Endometrial microvascular endothelial cells (primary cell): ENCODE data around the gene MSL2. TPM values are rescaled to one million over a fixed set of nuclear protein-coding genes. Genes with fewer than 3 reads are reported as not detected.
"Not testable (repeated sequence)": the region's sequence is repeated elsewhere in the genome, so short reads cannot be mapped to it uniquely, and the experiment has no call there.

Source experiments
- in situ Hi-C: cut with HindIII; loops from 2 replicates; pipeline ENCODE4 v1.10.0; 2017; ENCODE audit warnings: low sequenced_read_pairs, low pct_unique_long_range_greater_than_20kb; ENCODE audit errors: inconsistent ontology term
- total RNA-seq: library from RNA; depleted of rRNA; stranded (reverse); fragments of >200 nt; gene quantifications from one replicate; pipeline ENCODE4 v1.2.3, GENCODE V29; 2015; ENCODE audit errors: inconsistent ontology term

MSL2 gene
- total RNA-seq, 1 donor from 2014 or later = 26.5 TPM

DNA sequence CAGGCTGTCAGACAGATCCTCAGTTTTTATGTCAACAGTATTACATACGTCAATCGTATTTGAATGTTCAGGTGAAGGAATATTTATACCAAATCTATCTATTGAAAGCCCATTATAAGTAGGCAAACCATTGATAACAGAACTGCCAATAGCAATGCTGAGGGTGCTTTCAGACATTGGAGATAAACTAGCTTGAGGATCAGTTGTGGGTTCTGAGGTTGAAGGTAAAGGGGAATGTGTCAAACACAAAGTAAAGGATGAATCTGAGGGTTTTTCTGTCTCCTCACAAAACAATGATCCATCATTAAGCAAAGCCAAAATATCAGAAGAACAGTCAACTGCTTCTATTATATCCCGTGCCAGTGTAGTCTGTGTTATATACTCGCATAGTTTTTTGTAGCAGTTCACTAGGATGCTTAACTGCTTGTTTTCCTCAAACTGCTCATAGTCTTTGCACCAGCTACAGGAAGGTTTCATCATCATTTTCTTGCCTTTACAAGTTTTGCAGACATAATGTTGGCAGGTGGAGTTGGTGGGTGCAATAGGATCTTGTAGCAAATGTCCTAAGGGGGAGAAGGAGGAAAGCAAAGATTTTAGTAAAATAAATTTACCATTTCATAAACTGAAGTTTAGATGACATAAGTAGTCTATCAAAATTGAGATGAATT, 43.8 kb downstream of the MSL2 start:
- in situ Hi-C loops = no loop called here

DNA sequence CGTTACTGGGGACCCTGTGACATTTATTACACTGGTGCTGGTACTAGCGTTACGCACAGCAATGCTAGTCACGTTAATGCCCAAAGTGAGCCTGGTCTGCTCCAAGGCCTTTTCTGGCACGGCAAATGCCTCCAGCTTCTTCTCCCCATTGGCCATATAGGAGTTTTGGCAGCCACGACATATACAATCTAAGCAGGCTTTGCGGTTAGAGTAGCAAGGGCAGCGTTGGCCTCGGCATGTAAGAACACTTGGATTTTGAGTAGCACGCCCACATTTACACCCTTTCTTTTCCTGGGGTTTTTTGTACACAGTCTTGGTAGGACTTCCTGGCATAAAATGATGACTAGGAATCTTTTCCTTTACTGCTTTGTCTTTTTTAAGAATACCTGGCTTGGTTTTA, 44.9 kb downstream of the MSL2 start:
- in situ Hi-C loops = no loop called here

DNA sequence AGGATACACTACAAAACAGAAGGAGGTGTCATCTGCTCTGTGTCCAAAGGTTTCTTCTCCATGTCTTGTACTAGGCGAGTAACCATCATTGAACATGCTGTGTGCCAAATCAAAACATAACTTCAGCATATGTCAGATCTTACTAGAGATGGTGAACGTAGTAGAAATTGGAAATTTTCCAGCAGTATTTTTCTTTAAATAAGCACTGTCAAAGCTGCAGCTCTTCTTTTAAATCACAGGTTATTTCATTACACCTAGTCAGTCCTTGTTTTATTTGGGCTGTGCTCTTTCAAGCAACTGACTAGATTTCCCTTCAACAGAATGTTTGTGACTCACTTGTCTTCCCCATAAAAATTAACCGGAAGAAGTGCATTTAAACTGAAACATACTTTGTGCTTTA, 46.5 kb downstream of the MSL2 start:
- in situ Hi-C loops = no loop called here

DNA sequence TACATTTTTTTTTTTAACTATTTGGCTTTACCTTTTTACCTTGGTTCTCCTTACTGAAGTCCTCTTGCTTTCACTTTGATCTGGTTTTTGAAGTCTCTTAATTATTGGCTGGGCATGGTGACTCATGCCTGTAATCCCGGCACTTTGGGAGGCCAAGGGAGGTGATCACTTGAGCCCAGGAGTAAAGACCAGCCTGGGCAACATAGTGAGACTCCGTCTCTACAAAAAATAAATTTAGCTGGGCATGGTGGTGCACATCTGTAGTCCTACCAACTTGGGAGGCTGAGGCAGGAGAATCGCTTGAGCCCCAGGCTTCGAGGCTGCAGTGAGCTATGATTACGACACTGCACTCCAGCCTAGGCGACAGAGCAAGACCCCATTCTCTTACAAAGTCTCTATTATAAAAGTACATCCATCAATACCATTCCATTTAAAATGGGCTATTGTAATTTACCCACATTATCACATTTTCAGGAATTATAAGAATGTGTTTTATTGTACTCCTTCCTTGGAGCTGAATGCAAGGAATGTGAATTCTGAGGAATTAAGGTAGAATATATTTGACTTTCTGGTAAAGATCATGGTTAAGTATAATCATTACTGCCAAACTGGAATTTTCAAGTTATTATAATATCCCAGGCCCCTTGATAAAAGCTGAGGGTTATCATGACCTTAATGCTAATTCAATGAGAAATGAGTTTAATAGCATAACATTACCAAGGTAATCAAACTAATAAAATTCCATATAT, 49.0 kb downstream of the MSL2 start:
- in situ Hi-C loops = no loop called here

DNA sequence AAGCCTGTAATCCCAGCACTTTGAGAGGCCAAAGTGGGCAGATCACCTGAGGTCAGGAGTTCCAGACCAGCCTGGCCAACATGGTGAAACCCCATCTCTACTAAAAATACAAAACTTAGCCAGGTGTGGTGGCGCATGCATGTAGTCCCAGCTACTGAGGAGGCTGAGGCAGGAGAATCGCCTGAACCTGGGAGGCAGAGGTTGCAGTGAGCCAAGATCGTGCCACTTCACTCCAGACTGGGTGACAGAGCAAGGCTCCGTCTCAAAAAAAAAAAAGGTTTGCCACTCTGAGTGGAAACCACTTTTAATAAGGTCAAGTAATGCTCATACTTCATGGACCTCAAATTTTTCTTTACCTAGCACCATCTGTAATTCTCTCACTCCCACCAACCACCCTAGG, 51.7 kb downstream of the MSL2 start:
- in situ Hi-C loops = not testable (repeated sequence)

DNA sequence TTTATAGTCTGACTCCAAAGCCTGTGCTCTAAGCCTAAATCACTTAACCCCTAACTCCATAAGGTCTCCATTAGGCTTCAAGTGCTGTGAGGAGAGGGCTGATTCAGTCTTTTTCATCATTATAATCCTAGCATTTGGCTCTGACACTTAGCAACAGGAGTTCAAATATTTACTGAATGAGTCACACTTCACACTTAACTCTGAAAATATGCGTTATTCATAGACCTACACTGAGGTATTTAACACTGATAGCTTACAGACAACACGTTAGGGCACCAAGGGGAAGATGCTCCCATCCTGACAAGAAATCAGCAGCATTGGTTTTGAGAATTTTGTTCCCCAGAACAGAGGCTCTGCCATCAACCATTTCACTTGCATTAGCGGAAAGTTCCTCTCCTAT, 53.5 kb downstream of the MSL2 start:
- in situ Hi-C loops = no loop called here

DNA sequence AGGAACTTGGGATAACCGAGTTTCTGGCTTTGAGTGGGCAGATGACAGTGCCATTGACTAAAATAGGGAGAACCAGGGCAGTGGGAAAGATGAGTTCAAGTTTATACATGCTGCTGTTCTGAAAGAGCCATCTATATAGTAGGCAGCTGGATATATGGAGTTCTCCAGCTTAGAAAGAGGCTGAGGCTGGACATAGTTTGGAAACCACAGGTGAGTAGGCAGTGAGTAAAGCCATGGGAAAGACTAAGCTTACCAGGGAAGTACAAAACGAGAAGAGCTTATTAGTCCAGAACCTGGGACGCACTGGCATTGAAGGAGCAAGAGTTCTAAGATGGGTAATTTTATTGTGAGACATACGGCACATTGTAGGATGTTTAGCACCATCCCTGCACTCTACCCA, 54.2 kb downstream of the MSL2 start:
- in situ Hi-C loops = no loop called here

DNA sequence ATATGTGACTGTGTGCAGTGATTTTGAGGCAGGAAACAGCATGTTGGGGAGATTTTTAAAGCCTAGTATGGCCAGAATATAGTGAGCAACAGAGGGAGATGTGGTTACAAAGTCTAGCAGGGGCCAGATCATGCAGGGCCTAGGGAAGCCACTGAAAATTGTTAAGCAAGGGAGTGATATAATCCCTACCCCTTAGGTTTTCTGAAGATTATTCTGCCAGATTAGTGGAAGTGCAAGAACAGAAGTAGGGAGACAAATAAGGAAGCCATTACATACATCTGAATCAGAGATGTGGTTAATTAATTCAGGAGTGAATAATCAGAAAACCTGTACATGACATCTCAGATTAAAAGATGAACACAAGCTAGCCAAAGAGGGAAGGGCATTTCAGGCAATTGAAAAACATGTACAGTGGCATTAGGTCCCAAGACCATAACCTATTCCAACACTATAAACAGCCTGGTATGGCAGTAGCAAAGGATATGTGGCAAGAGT, 54.8 kb downstream of the MSL2 start:
- in situ Hi-C loops = no loop called here

DNA sequence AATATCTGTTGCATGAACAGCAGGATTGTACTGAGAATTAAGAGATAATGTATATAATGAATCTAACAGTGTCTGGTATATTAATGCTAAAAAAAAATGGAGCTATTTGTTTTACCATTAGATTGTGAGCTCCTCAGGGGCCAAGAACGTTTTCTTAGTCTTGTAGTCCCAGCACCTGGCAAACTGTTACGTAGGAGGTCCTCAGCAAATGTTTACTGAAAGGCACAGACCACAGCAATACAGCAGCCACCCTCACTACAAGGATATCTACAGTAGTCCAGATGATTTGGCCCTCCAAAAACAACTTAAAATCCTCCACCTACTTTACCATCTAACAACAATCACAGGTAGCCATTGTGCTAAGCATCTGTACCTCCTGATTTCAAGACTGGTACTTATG, 59.7 kb downstream of the MSL2 start:
- in situ Hi-C loops = no loop called here

DNA sequence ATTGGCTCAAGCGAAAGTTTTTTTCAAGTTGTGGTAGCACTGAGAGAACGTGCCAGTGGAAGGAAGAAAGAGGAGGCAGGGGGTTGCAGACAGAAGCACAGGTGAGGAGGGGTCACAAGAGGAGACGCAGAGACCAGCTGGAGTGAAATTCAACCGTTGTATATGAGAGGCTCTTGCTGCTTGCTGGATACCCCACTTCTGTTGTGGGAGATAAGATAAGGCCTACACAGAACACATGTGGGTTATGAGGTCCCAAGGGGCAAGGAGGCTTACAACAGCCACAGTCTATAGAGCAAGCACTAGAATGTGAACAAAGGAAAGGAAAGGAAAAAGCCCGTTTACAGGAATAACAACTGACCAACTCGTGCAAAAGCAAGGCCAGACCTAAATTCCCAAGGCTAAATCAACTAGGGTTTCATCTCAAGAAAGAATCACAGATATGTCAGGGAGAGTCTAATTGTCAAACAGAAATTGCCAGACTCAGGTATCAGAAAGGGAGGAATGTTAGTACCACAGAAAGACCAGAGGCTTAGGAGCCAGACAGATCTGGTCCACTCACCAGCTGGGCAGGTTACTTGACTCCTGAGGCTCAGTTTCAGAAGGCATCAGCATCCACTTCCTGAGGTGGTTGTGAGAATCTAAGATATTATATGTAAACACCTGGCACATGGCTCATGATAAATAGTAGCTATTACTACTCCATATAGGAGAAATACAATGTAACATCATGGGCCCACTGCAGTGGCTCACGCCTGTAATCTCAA, 60.9 kb downstream of the MSL2 start:
- in situ Hi-C loops = no loop called here

DNA sequence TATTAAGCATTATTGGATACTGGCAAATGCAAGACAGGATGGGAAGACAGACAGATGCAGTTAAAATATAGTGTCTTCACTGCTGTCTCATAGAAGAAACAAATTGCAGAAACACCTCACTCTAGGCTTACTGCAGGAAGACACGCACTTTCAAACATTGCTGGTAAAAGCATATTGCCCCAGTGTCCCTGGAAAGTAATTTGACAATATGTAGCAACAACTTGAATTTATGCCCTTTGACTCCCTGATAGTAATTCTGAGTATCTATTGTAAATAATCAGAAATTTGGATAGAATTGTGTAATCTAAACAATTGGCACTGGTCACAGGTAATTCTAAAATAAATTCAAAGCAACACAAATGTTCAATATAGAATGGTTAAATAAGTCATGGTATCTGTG, 62.0 kb downstream of the MSL2 start:
- in situ Hi-C loops = no loop called here

DNA sequence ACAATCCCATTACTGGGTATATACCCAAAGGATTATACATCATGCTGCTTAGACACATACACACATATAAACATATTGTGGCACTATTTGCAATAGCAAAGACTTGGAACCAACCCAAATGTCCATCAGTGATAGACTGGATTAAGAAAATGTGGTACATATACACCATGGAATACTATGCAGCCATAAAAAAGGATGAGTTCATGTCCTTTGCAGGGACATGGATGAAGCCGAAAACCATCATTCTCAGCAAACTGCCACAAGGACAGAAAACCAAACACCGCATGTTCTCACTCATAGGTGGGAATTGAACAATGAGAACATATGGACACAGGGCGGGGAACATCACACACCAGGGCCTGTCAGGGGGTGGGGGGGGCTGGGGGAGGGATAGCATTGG, 64.5 kb downstream of the MSL2 start:
- in situ Hi-C loops = not testable (repeated sequence)

DNA sequence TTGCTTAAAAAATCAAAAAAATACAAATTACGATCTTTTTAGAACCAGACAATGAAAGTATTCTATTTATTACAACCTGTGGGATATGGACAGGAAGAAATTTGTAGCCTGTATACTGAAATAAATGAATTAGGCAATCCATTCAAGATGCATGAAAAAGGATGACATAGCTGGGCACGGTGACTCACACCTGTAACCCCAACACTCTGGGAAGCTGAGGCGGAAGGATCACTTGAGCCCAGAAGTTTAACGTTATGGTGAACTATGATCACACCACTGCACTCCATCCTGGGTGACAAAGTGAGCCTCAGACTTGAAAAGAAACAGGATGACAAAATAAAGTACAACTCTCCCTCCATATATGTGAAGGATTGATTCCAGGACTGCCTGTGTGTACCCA, 74.1 kb downstream of the MSL2 start:
- in situ Hi-C loops = no loop called here

DNA sequence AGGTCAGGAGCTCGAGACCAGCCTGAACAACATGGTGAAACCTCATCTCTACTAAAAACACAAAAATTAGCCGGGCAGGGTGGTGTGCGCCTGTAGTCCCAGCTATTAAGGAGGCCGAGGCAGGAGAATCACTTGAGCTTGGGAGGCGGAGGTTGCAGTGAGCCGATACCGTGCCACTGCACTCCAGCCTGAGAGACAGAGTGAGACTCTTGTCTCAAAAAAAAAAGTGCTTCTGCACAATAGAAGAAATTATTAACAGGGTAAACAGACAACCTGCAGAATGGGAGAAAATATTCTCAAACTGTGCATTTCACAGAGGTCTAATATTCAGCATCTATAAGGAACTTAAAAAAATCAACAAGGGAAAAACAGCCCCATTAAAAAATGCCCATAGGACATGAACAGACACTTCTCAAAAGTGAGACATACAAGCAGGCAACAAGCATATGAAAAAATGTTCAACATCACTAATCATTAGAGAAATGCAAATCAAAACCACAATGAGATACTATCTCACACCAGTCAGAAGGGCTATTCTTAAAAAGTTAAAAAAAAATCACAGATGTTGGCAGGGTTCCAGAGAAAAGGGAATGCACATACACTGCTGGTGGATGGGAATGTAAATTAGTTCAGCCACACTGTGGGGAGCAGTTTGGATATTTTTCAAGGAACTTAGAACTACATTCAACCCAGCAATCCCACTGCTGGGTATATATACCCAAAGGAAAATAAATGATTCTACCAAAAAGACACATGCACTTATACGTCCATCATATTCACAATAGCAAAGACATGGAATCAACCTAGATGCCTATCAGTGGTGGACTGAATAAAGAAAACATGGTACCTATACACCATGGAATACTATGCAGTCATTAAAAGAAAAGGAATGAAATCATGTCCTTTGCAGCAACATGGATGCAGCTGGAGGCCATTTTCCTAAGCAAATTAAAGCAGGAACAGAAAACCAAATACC, 75.5 kb downstream of the MSL2 start:
- in situ Hi-C loops = no loop called here

DNA sequence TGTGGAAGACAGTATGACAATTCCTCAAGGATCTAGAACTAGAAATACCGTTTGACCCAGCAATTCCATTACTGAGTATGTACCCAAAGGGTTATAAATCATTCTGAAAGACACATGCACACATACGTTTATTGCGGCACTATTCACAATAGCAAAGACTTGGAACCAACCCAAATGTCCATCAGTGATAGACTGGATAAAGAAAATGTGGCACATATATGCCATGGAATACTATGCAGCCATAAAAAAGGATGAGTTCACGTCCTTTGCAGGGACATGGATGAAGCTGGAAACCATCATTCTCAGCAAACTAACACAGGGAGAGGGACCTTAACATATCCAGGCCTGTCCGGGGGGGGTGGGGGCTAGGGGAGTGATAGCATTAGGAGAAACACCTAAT, 76.4 kb downstream of the MSL2 start:
- in situ Hi-C loops = not testable (repeated sequence)

DNA sequence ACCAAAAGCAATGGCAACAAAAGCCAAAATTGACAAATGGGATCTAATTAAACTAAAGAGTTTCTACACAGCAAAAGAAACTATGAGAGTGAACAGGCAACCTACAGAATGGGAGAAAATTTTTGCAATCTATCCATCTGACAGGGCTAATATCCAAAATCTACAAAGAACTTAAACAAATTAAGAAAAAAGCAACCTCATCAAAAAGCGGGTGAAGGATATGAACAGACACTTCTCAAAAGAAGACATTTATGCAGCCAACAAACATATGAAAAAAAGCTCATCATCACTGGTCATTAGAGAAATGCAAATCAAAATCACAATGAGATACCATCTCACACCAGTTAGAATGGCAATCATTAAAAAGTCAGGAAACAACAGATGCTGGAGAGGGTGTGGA, 76.8 kb downstream of the MSL2 start:
- in situ Hi-C loops = not testable (repeated sequence)

DNA sequence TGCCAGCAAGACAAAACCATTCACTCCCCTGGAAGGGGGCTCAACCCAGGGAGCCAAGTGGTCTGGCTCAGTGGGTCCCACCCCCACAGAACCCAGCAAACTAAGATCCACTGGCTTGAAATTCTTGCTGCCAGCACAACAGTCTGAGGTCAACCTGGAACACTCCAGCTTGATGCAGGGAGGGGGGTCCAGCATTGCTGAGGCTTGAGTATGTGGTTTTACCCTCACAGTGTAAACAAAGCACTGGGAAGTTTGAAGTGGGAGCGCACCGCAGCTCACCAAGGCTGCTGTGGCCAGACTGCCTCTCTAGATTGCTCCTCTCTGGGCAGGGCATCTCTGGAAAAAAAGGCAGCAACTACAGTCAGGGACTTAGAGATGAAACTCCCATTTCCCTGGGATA, 81.7 kb downstream of the MSL2 start:
- in situ Hi-C loops = no loop called here

DNA sequence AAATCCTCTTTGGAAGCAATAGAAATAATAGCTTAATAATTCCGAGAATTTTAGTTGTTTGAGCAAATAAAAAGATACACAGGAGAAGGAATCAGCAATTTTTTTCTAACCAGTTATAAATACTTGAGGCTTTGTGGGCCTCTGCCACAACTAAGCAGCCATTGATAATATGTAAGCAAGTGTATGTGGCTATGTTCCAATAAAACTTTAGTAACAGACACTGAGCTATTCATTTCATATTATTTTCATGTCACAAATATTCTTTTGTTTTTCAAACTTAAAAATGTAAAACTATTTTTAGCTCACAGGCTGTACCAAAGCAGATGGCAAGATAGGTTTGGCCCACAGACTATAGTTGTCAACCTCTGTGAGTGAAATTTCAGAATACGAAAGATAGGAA, 85.7 kb downstream of the MSL2 start:
- in situ Hi-C loops = no loop called here

DNA sequence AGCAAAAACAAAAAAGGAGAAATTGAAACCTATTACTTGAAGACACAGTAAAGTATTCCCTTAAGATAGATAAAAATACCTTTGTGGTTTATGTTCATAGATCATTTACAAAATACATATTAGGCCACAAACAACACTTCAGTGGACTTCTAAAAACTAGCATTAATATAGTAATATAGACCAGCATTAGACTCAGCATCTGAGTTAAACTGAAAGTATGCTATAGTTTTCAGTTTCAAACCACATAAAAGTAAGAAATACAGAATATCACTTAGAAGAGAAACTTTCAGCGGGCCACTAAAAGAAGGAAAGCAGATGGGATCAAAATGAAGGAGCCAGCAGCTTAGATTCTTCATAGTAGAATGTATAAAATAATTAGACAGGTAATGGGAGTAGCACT, 86.6 kb downstream of the MSL2 start:
- in situ Hi-C loops = no loop called here
